Activated CD8-positive, alpha-beta memory T cell treated with anti-CD3 and anti-CD28 coated beads for 1 hour (primary cell): Measurements from ENCODE around the gene EPHB2.
"Not testable (repeated sequence)": the region's sequence is repeated elsewhere in the genome, so short reads cannot be mapped to it uniquely, and the experiment has no call there.

ENCODE experiments used
- DNase-seq, 2 donors: peaks; one replicate each; pipeline ENCODE4 v3.0.0-alpha.2; 2020; ENCODE audit warnings: low read depth in 1 of 2; ENCODE audit errors: extremely low read depth in 1 of 2

EPHB2 gene

GRCh38 chr1:22689505-22689904 lies 21.1 kb upstream of the EPHB2 start:
- DNase-seq: no peak

GRCh38 chr1:22691031-22691753 lies 19.4 kb upstream of the EPHB2 start:
- no peak for DNase-seq

- no peak for DNase-seq
Observed at GRCh38 chr1:22694172-22694571, 16.5 kb upstream of the EPHB2 start.

- DNase-seq: no peak
Observed at GRCh38 chr1:22696610-22697009, 14.0 kb upstream of the EPHB2 start.

GRCh38 chr1:22697980-22698379 lies 12.7 kb upstream of the EPHB2 start:
- DNase-seq: no peak

GRCh38 chr1:22699681-22700520 lies 10.7 kb upstream of the EPHB2 start:
- DNase-seq: no peak

- DNase-seq: no peak
Observed at GRCh38 chr1:22702296-22703085, 8.1 kb upstream of the EPHB2 start.

GRCh38 chr1:22704440-22705067 lies 6.1 kb upstream of the EPHB2 start:
- peak; percentile 29 to 51 for DNase-seq

- no peak for DNase-seq
Observed at GRCh38 chr1:22705586-22705985, 5.1 kb upstream of the EPHB2 start.

GRCh38 chr1:22706100-22706499 lies 4.5 kb upstream of the EPHB2 start:
- not testable (repeated sequence) for DNase-seq

- no peak for DNase-seq
Observed at GRCh38 chr1:22708777-22709176, 1.9 kb upstream of the EPHB2 start.

GRCh38 chr1:22709227-22709626 lies 1.4 kb upstream of the EPHB2 start:
- DNase-seq: no peak

GRCh38 chr1:22709891-22710700 lies 543 bp upstream of the EPHB2 start:
- DNase-seq: no peak

- DNase-seq: no peak
Observed at GRCh38 chr1:22711071-22711470, 432 bp downstream of the EPHB2 start.

GRCh38 chr1:22711591-22712501 lies 1.2 kb downstream of the EPHB2 start:
- no peak for DNase-seq

GRCh38 chr1:22712502-22713271 lies 2.0 kb downstream of the EPHB2 start:
- no peak for DNase-seq

GRCh38 chr1:22714455-22714854 lies 3.8 kb downstream of the EPHB2 start:
- no peak for DNase-seq

- no peak for DNase-seq
Observed at GRCh38 chr1:22717037-22717760, 6.6 kb downstream of the EPHB2 start.
